ENCODE data around the gene SYT5. TPM values are rescaled to one million over a fixed set of nuclear protein-coding genes. Genes with fewer than 3 reads are reported as not detected.
A peak's percentile ranks its signal among the peaks of the same experiment; 100 is the strongest.
"Not testable (repeated sequence)": the region's sequence is repeated elsewhere in the genome, so short reads cannot be mapped to it uniquely, and the experiment has no call there.

The SYT5 gene
- total RNA-seq, 2 donors from 2014 or later: 0.64 to 1.9 TPM

DNA sequence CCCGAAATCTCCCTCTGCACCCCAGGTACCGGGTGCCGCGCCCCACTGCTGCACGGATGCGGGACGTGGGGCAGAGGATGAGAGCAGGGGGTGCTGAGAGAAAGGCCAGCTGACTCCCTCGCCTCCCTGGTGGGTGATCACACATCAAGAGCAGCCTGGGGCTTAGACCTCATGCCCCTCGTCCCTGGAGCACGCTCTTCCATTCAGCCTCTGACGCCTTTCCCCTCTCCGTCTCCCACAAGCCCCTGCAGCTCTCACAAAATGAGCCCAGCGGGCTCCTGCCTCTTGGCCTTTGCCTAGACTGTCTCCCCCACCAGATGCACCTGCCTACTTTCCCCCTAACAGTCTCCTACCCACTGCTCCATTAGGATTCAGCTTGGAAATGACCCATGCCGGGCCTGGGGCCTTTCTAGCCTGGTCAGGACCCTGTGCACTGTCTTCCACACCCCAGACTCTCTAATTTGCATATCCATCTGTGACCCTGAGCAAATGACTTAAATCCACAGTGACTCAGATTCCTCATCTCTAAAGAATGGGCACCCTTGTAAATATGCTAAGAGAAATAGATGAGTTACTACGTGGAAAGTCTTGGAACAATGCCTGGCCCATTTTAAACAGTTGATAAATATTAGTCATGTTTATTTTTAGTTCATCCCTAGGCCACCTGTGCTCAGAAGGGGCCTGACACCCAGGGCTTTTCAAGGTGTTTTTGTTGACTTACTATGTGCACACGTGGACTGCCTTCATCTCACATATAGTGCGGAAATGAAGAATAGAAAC is 29.8 kb upstream of the SYT5 start:
- DNase-seq (no peak), ATAC-seq (peak; percentile 2)
- intact Hi-C loops (cut with DNase I, micrococcal nuclease): no loop called here

GRCh38 chr19:55208880-55209692 is 29.0 kb upstream of the SYT5 start, which contains the start of gene PTPRH:
TSS of gene PTPRH (minus strand) at chr19:55209501. CDS start at chr19:55209433, 68 bp downstream.
- intact Hi-C loops (cut with DNase I, micrococcal nuclease): no loop called here
- ATAC-seq: peak; percentile 75
- DNase-seq: peak; percentile 79 to 84

GRCh38 chr19:55206664-55207500 is 26.8 kb upstream of the SYT5 start:
- intact Hi-C loops (cut with DNase I, micrococcal nuclease): no loop called here
- DNase-seq (peak; percentile 87 to 93), ATAC-seq (peak; percentile 83)

GRCh38 chr19:55202199-55202598 is 22.1 kb upstream of the SYT5 start:
- intact Hi-C loops (cut with DNase I, micrococcal nuclease); ATAC-seq; DNase-seq: not testable (repeated sequence)

DNA sequence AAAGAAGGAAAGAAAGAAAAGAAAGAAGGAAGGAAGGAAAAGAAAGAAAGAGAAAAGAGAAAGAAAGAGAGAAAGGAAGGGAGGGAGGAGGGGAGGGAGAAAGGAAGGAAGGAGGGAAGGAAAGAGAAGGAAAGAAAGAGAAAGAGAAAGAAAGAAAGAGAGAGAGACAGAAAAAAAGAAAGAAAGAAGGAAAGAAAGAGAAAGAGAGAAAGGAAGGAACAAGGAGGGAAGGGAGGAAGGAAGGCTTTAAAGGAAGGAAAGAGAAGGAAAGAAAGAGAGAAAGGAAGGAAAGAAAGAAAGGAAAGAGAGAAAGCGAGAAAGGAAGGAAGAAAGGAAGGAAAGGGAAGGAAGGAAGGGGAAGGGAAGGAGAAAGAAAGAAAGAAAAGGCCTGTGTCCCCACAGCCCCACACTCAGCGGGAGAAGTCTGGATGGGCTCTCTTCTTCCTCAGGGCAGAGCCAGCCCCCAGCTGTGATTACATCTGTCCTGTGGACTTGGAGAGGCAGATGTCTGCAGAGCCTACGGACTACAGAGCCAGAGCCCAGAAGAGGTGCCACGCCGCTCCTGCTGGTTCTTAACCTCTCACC is 19.6 kb upstream of the SYT5 start:
- DNase-seq (no peak), ATAC-seq (no peak)
- intact Hi-C loops (cut with DNase I, micrococcal nuclease): no loop called here

DNA sequence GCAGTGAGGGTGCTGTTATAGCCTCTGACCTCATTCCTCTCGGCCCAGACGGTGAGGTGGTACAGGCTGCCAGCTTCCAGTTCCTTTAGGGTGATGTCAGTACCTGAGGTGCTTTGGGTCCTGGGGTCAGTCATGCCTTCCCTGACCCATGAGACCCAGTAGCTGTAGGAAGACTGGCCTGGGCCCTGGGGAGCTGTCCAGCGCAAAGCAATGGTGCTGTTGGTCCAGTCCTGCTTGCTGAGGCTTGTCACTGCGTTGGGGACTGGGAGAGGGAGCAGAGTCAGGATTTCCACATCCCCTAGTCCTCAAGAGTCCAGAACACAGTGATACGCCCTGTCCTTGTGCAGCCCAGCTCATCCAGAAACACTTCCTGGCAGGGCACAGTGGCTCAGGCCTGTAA is 18.6 kb upstream of the SYT5 start:
- intact Hi-C loops (cut with DNase I, micrococcal nuclease): no loop called here
- DNase-seq (no peak), ATAC-seq (no peak)

DNA sequence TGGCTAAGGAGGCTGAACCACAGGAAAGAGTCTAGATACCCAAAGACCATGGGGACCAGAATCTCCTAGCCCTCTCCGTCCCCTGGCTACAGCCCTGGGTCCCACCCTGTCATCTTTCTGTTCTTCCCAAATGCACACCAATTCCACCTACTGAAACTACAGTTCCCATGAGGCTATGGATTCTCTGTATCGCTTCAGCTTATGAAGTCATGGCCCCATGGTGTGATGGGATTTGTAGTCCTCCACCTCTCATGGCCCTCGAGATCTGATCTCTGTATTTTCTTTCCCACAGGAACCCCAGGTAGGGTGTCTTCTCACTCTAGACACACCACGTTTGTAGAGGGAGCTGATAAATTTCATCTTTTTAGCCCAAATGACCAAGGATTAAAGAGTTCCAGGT is 17.4 kb upstream of the SYT5 start:
- DNase-seq (no peak), ATAC-seq (peak; percentile 18)
- intact Hi-C loops (cut with DNase I, micrococcal nuclease): no loop called here

DNA sequence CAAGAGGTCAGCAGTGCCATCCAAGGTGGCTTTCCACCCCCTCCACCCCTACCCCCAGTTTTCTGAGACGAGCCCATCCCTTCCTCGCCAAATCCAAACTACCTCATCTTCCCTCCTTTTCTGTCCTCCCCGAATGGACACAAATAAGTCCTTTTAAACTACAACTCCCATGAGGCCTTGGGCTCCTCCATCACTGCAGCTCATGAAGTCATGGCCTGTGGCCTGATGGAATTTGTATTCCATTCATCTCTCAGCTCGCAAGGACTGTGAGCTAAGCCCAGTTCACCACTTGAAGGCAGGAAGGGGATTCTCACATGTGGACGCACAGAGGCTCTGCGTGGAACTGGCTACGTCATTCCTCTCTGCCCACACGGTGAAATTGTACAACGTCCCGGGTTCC is 16.7 kb upstream of the SYT5 start:
- intact Hi-C loops (cut with DNase I, micrococcal nuclease): no loop called here
- ATAC-seq (peak; percentile 8), DNase-seq (no peak)

DNA sequence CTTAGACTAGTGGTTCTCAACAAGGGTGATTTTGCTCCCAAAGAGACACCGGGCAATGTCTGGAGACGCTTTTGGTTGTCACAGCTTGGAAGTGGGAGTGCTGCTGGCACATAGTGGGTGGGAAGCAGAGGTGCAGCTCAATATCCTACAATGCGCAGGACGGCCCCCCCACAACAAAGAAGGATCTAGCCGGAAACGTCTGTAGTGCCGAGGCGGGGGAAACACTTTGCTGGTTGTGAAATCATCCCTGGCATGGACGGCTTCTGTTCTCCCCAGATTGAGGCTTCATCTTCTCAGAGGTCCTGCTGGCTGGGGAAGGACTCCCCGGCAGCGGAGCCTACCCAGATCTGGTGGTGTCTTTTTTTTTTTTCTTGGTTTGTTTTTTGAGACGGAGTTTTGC is 13.4 kb upstream of the SYT5 start:
- ATAC-seq (no peak), DNase-seq (no peak)
- intact Hi-C loops (cut with DNase I, micrococcal nuclease): no loop called here

- intact Hi-C loops (cut with DNase I, micrococcal nuclease): no loop called here
- ATAC-seq (peak; percentile 12), DNase-seq (no peak)
Observed at GRCh38 chr19:55189403-55189835, 9.3 kb upstream of the SYT5 start.

GRCh38 chr19:55188625-55189024 is 8.5 kb upstream of the SYT5 start:
- DNase-seq: no peak
- intact Hi-C loops (cut with DNase I, micrococcal nuclease): no loop called here
- ATAC-seq: peak; percentile 5

GRCh38 chr19:55186080-55186479 is 6.0 kb upstream of the SYT5 start:
- intact Hi-C loops (cut with DNase I, micrococcal nuclease): no loop called here
- ATAC-seq (peak; percentile 10), DNase-seq (no peak)

DNA sequence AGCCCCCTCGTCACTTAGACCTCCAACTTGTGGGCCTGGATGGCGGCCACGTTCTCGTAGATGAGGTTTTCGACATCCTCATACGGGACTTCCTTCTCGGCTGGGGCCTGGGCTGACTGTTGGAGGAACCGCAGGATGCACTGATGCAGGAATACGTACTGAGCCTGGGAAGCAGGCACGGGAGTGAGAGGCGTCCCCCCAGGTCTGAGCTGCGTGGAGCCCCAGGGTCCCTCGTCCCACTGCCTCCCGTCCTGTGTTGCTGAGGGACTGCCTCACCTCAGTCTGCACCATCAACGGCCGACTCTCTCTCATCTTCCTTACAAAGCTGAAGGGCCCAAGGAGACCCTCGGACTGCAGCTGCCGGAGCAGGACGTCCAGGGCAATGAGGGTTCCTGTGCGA is 1.7 kb upstream of the SYT5 start:
- ATAC-seq (no peak), DNase-seq (no peak)
- intact Hi-C loops (cut with DNase I, micrococcal nuclease): no loop called here

DNA sequence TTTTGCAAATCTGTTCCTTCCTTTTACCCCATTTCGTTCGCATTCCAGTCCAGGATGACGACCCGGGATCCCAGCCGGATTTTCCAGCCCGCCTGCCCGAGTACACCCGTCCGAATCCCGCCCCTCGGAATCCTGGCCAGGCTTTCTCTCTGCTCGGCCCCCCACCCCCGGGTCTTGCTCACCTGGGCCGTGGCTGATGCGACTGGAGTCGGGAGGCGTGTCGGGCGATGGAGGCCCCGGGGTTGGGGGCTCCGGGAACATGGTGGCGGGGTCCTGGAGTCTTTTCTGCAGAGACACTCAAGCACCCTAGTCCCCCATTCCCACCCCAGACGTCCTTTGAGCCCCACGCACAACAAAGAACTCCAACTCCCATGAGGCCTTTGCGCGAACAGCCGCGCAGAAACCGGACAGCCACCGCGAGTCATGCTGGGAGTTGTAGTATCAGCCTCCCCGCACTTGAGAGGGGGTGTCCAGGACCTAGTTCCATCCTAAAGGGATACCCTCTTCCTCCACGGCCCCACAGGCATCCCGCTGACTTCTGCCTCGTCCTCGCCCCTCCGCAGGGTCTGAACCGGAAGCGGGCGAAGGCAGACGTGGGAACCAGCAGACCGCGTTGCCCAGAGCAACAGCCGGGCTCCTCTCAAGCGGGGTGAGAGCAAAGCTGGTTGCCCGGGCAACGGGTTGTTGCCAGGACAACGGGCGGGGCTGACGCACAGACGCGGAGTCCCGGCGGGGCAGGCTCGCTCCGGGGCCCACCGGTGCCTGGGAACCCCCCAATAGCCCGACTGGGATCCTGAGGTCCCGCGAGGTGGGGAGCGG is 1.1 kb downstream of the SYT5 start:
- intact Hi-C loops (cut with DNase I, micrococcal nuclease): no loop called here
- peak; percentile 60 to 75 for DNase-seq
- ATAC-seq: peak; percentile 53

GRCh38 chr19:55176076-55176475 is 4.0 kb downstream of the SYT5 start:
- intact Hi-C loops (cut with DNase I, micrococcal nuclease): no loop called here
- DNase-seq: no peak
- no peak for ATAC-seq

DNA sequence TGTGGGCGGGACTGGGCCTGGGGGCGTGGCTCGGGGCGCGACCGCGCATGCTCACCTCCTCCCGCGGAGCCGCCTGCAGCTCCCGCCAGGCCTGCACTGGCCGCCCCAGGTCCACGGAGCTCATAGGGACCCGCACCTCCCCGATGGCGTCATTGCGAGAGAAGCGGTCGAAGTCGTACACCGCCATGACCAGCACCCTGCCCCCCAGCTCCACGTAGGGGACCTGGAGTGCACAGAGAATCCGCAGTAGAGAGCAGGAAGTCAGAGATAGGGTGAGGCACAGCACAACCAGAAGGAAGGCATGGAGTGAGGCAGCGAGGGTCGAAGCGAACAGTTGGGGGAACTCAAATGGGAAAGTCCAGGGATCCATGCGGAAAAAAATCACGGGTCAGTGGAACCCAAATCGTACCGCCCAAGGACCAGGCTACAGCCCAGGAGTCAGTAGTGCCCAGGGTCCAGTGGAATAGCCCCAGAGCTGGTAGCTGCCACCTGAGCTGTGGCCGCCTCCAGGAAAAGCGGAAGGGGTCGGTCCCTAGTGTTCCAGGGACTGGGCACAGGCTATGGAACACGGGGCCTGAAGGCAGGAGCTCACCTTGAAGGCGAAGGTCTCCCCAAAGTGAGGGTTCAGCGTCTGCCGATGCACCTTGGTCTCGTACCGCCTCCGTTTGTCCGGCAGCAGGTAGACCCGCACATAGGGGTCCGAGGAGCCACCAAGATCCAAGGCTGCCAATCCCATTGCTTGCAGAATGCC is 4.8 kb downstream of the SYT5 start:
- intact Hi-C loops (cut with DNase I, micrococcal nuclease): no loop called here
- no peak for DNase-seq
- ATAC-seq: no peak

DNA sequence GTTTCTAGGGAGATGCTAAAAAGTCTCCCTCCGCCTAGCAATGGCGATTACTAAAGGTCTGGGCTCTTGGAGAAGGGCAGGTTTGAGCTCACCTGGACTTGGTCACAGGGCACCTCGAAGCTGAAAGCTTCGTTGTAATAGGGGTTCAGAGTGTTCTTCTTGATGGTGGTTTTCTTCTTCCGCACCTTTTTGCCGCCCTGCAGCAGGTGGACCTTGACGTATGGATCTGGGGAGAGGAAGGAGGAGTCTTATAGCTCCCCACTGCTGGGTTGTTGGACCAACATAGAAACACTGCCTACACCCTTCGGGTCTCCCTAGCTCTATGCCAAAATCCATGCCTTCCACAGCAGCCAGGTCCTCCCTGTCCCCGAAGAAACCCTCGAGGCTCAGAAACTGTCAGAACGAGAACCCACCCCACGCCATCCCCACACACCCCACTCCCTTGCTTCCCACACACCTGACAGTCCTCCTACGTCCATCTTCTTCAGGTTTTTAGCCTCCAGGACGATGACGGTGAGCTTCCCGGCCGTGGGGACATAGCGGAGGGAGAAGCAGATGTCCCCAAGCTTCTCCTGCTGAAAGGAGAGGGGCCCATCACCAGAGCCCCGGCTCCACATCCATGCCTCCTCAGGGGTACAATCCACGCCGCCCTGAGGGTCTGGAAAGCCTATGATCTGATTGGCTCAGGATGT is 5.5 kb downstream of the SYT5 start:
- ATAC-seq (no peak), DNase-seq (no peak)
- intact Hi-C loops (cut with DNase I, micrococcal nuclease): no loop called here
